PC-9 (cell line): ENCODE measurements around the gene PKN2.

Experiments
- CTCF ChIP-seq: fragments of 200-600 bp; sonication (generic); conservative IDR thresholded peaks from 2 replicates; pipeline ENCODE4 v1.6.1; 2017; ENCODE audit warnings: mixed run types, antibody characterized with exemption, mild to moderate bottlenecking, moderate library complexity
- EZH2 ChIP-seq: fragments of 200-600 bp; sonication (generic); IDR thresholded peaks from 2 replicates; pipeline ENCODE4 v1.8.0; 2017; ENCODE audit warnings: antibody characterized with exemption, low read depth

GRCh38 chr1:88763649-88764406 is 79.8 kb downstream of the PKN2 start:
- no peak for TF ChIP-seq EZH2
- no peak for TF ChIP-seq CTCF
